ENCODE results near the gene KCNMA1. TPM values are rescaled to one million over a fixed set of nuclear protein-coding genes. Genes with fewer than 3 reads are reported as not detected.
A peak's percentile ranks its signal among the peaks of the same experiment; 100 is the strongest.

KCNMA1 gene
- total RNA-seq, 1 experiment from 2014 or later = 143 TPM

- ChIA-PET CTCF (interaction anchor here (1.1 to 1.6 kb wide), 3 partner anchors 128 to 237 kb away, joined by 3 to 7 read pairs (median 5); no protein-coding TSS in a partner anchor), POLR2A (ENCODE audit: unreplicated experiment) (interaction anchor here (0.6 to 1.2 kb wide), 5 partner anchors 8 to 469 kb away, joined by 3 to 4 read pairs (median 3); partner anchors contain the start of gene KCNMA1)
- DNase-seq = peak; percentile 99
- no peaks in the 10 kb centered on the region for H3K9me2 ChIP-seq (replicated peaks; ENCODE audit: low read length)
- peaks cover 96% of the 10 kb centered on the region for H3K79me2 ChIP-seq (ENCODE audit: low read length)
- peak overlapping the region; percentile 56 for H3K4me2 ChIP-seq (ENCODE audit: low read length)
- H3K4me3 ChIP-seq (ENCODE audit: low read length) = peak overlapping the region; percentile 11
- H3F3A ChIP-seq (ENCODE audit: low read length, unreplicated experiment) = peaks cover 9% of the 10 kb centered on the region
- peak; percentile 78 for ATAC-seq
- H3K36me3 ChIP-seq (ENCODE audit: low read depth, low read length) = peaks cover 12% of the 10 kb centered on the region
- no peaks in the 10 kb centered on the region for H3K9me3 ChIP-seq (ENCODE audit: low read length)
- H3K27me3 ChIP-seq (ENCODE audit: low read length) = no peaks in the 10 kb centered on the region
- peak overlapping the region; percentile 79 for H3K27ac ChIP-seq (ENCODE audit: low read length)
- H3K4me1 ChIP-seq (ENCODE audit: insufficient read depth, low read length) = peaks cover 43% of the 10 kb centered on the region
- intact Hi-C loops (cut with micrococcal nuclease) = no loop called here
- TSS peak; percentile 3 for BruUV-seq (replicated peaks)
- peak overlapping the region; percentile 13 for H2AFZ ChIP-seq (ENCODE audit: low read length)
- H3K9ac ChIP-seq (ENCODE audit: low read length) = peak overlapping the region; percentile 55
- TF ChIP-seq EZH2 (IDR thresholded peaks at IDR 0.05; ENCODE audit: low read length, unreplicated experiment) (no peak), EZH2phosphoT487 (IDR thresholded peaks at IDR 0.05; ENCODE audit: borderline replicate concordance, low read length) (no peak), CTCF (conservative IDR thresholded peaks at IDR 0.05; ENCODE audit: low read depth, low read length) (no peak)
- no peaks in the 10 kb centered on the region for H4K20me1 ChIP-seq (ENCODE audit: low read length)
Observed at GRCh38 chr10:77628906-77629730, 8.5 kb downstream of the KCNMA1 start.

- POLR2A ChIA-PET (ENCODE audit: unreplicated experiment) = no interaction called here
- ATAC-seq = no peak
- no TSS peak for BruUV-seq (replicated peaks)
Observed at GRCh38 chr10:77626266-77626935, 11.2 kb downstream of the KCNMA1 start.

More at GRCh38 chr10:77626266-77626935, 11.2 kb downstream of the KCNMA1 start:
- H3K4me2 ChIP-seq (ENCODE audit: low read length) = no peak overlapping the region
- peaks cover 9% of the 10 kb centered on the region for H3F3A ChIP-seq (ENCODE audit: low read length, unreplicated experiment)
- TF ChIP-seq CTCF (conservative IDR thresholded peaks at IDR 0.05; ENCODE audit: low read depth, low read length) (peak; percentile 17; the same call in 1 of the 2 replicates), EZH2 (IDR thresholded peaks at IDR 0.05; ENCODE audit: low read length, unreplicated experiment) (no peak)
- no peak overlapping the region for H3K9ac ChIP-seq (ENCODE audit: low read length)
- CTCF ChIA-PET = interaction anchor here (0.5 to 1.1 kb wide), 2 partner anchors 8 to 130 kb away, joined by 8 to 9 read pairs; no protein-coding TSS in a partner anchor
- H3K9me2 ChIP-seq (replicated peaks; ENCODE audit: low read length) = no peaks in the 10 kb centered on the region
- H3K27me3 ChIP-seq (ENCODE audit: low read length) = no peaks in the 10 kb centered on the region
- H3K27ac ChIP-seq (ENCODE audit: low read length) = no peak overlapping the region
- H4K20me1 ChIP-seq (ENCODE audit: low read length) = no peaks in the 10 kb centered on the region
- H3K36me3 ChIP-seq (ENCODE audit: low read depth, low read length) = peaks cover 3% of the 10 kb centered on the region; the same call in 1 of the 2 replicates
- H2AFZ ChIP-seq (ENCODE audit: low read length) = no peak overlapping the region
- H3K9me3 ChIP-seq (ENCODE audit: low read length) = no peaks in the 10 kb centered on the region
- H3K4me3 ChIP-seq (ENCODE audit: low read length) = no peak overlapping the region
- no peak for DNase-seq
- peaks cover 39% of the 10 kb centered on the region for H3K4me1 ChIP-seq (ENCODE audit: insufficient read depth, low read length)
- peaks cover 96% of the 10 kb centered on the region for H3K79me2 ChIP-seq (ENCODE audit: low read length)
- intact Hi-C loops (cut with micrococcal nuclease) = no loop called here

Measured in PC-3 (cell line).